Natural killer cell (primary cell): ENCODE data around the gene BRD9. TPM values are rescaled to one million over a fixed set of nuclear protein-coding genes. Genes with fewer than 3 reads are reported as not detected.
A peak's percentile ranks its signal among the peaks of the same experiment; 100 is the strongest.
"Not testable (repeated sequence)": the region's sequence is repeated elsewhere in the genome, so short reads cannot be mapped to it uniquely, and the experiment has no call there.

Source experiments
- ATAC-seq, 3 donors: fragments of 150-1000 bp in 2 of 3; fragments of 200-7000 bp in 1 of 3; cut with Tn5 transposase; 1 replicate in 1 of 3; 2 replicates in 2 of 3; pipeline ENCODE4 v1.10.0; 2021; ENCODE audit warnings: mild to moderate bottlenecking in 2 of 3, moderate library complexity in 2 of 3
- DNase-seq, 2 donors: peaks; one replicate each; pipeline versions ENCODE4 v3.0.0 to v3.0.0-alpha.2; 2013 to 2021; ENCODE audit warnings: mixed read lengths in 1 of 2
- H3K27ac ChIP-seq: one replicate; pipeline ENCODE4 v1.5.1; 2013; ENCODE audit warnings: mild to moderate bottlenecking, low read length
- H3K27me3 ChIP-seq: one replicate; pipeline ENCODE4 v1.6.1; 2013; ENCODE audit warnings: low read length; ENCODE audit not compliant: control insufficient read depth, insufficient read depth
- H3K36me3 ChIP-seq: one replicate; pipeline ENCODE4 v1.6.1; 2013; ENCODE audit warnings: low read length; ENCODE audit not compliant: control insufficient read depth, insufficient read depth
- H3K4me1 ChIP-seq: one replicate; pipeline ENCODE4 v1.6.1; 2013; ENCODE audit warnings: low read length; ENCODE audit not compliant: control insufficient read depth, insufficient read depth
- H3K4me3 ChIP-seq: one replicate; pipeline ENCODE4 v1.5.1; 2013; ENCODE audit warnings: low read length
- H3K9me3 ChIP-seq: one replicate; pipeline ENCODE4 v1.6.1; 2013; ENCODE audit warnings: low read length; ENCODE audit not compliant: control insufficient read depth, insufficient read depth
- H3K27ac Mint-ChIP-seq, 2 donors: one replicate each; pipeline ENCODE4 v1.8.0; 2022; ENCODE audit warnings: mild to moderate bottlenecking in 2 of 2, mixed read lengths in 2 of 2, moderate library complexity in 1 of 2
- H3K27me3 Mint-ChIP-seq, 2 donors: one replicate each; pipeline ENCODE4 v1.8.0; 2022; ENCODE audit warnings: low read depth in 2 of 2, mixed read lengths in 2 of 2
- H3K36me3 Mint-ChIP-seq: one replicate; pipeline ENCODE4 v1.8.0; 2022; ENCODE audit warnings: mixed read lengths
- H3K4me1 Mint-ChIP-seq, 2 donors: one replicate each; pipeline ENCODE4 v1.8.0; 2022; ENCODE audit warnings: mixed read lengths in 2 of 2
- H3K4me3 Mint-ChIP-seq: one replicate; pipeline ENCODE4 v1.8.0; 2022; ENCODE audit warnings: mild to moderate bottlenecking, moderate library complexity, mixed read lengths
- H3K9me3 Mint-ChIP-seq, 2 donors: one replicate each; pipeline ENCODE4 v1.8.0; 2022; ENCODE audit warnings: mixed read lengths in 2 of 2
- CTCF ChIP-seq: fragments of 200-600 bp; IDR thresholded peaks from one replicate; pipeline ENCODE4 v1.8.0; 2022; ENCODE audit warnings: antibody characterized with exemption
- WGBS: methylation state at CpG from one replicate; pipeline ENCODE4 v1.1.7; 2013; ENCODE audit warnings: missing lambda C conversion rate; ENCODE audit not compliant: insufficient coverage; 5-methylcytosine and 5-hydroxymethylcytosine counted together
- intact Hi-C: fragments of 100-400 bp; cut with micrococcal nuclease; formaldehyde crosslinking; loops from one replicate; pipeline ENCODE4 v1.14.2; 2022
- total RNA-seq, 4 donors: library from RNA; stranded (reverse); fragments of 120-200 nt in 1 of 4; gene quantifications; one replicate each; pipeline versions ENCODE4 v1.2.3 to v1.2.4, GENCODE V29; 2013 to 2022

Gene BRD9
- total RNA-seq, 3 donors from 2014 or later (not counting 1 experiment from before 2014, with no cell fraction given) = 59.7 to 80.0 (median 76.0) TPM

GRCh38 chr5:855771-856530 is 36.6 kb downstream of the BRD9 start:
- Histone ChIP-seq H3K27ac (no peak overlapping the region), H3K4me1 (peaks cover 9% of the 10 kb centered on the region), H3K36me3 (no peaks in the 10 kb centered on the region), H3K9me3 (no peaks in the 10 kb centered on the region), H3K27me3 (no peaks in the 10 kb centered on the region), H3K4me3 (no peak overlapping the region)
- DNase-seq (peak in 1 of 2 donors; percentile 18), ATAC-seq (peak in 2 of 3 donors; percentile 18 to 19)
- intact Hi-C loops = no loop called here
- Mint-ChIP-seq H3K36me3 (no peaks in the 10 kb centered on the region), H3K27me3 (peaks cover 8 to 11% of the 10 kb centered on the region in 2 donors), H3K9me3 (no peaks in the 10 kb centered on the region), H3K27ac (no peak overlapping the region), H3K4me3 (no peak overlapping the region), H3K4me1 (peaks cover 0 to 9% of the 10 kb centered on the region in 2 donors)
- WGBS = 69% methylated on average over 21 of the region's 21 CpGs
- no peak for TF ChIP-seq CTCF

- H3K4me1 ChIP-seq = peaks cover 9% of the 10 kb centered on the region
- H3K9me3 Mint-ChIP-seq = no peaks in the 10 kb centered on the region
- H3K27ac ChIP-seq = no peak overlapping the region
- ATAC-seq = no peak
- peaks cover 8 to 11% of the 10 kb centered on the region in 2 donors for H3K27me3 Mint-ChIP-seq
- no peaks in the 10 kb centered on the region for H3K36me3 Mint-ChIP-seq
- no peak overlapping the region for H3K4me3 ChIP-seq
- no peak for DNase-seq
- peaks cover 0 to 5% of the 10 kb centered on the region in 2 donors for H3K4me1 Mint-ChIP-seq
- H3K4me3 Mint-ChIP-seq = no peak overlapping the region
- intact Hi-C loops = no loop called here
- H3K27me3 ChIP-seq = no peaks in the 10 kb centered on the region
- TF ChIP-seq CTCF = no peak
- H3K27ac Mint-ChIP-seq = no peak overlapping the region
- WGBS = 94% methylated on average over 32 of the region's 32 CpGs
- H3K9me3 ChIP-seq = no peaks in the 10 kb centered on the region
- no peaks in the 10 kb centered on the region for H3K36me3 ChIP-seq
These were observed 37.4 kb downstream of the BRD9 start for GRCh38 chr5:854966-855743.

- intact Hi-C loops = no loop called here
- no peak for DNase-seq
- Histone ChIP-seq H3K4me1 (peaks cover 9% of the 10 kb centered on the region), H3K9me3 (no peaks in the 10 kb centered on the region), H3K36me3 (no peaks in the 10 kb centered on the region), H3K27ac (no peak overlapping the region), H3K27me3 (no peaks in the 10 kb centered on the region), H3K4me3 (no peak overlapping the region)
- no peaks in the 10 kb centered on the region for H3K36me3 Mint-ChIP-seq
- no peak overlapping the region for H3K27ac Mint-ChIP-seq
- peaks cover 8 to 11% of the 10 kb centered on the region in 2 donors for H3K27me3 Mint-ChIP-seq
- peaks cover 0 to 5% of the 10 kb centered on the region in 2 donors for H3K4me1 Mint-ChIP-seq
- TF ChIP-seq CTCF = no peak
- 87% methylated on average over 13 of the region's 13 CpGs for WGBS
- no peak overlapping the region for H3K4me3 Mint-ChIP-seq
- ATAC-seq = no peak
- no peaks in the 10 kb centered on the region for H3K9me3 Mint-ChIP-seq
These were observed 38.4 kb downstream of the BRD9 start for GRCh38 chr5:854217-854616.

GRCh38 chr5:853416-854090 is 39.0 kb downstream of the BRD9 start:
- H3K27me3 ChIP-seq, H3K4me1 ChIP-seq, H3K9me3 ChIP-seq, H3K36me3 ChIP-seq, H3K4me3 Mint-ChIP-seq, H3K9me3 Mint-ChIP-seq, H3K36me3 Mint-ChIP-seq, DNase-seq, H3K27ac ChIP-seq, H3K4me1 Mint-ChIP-seq, ATAC-seq, intact Hi-C loops, H3K4me3 ChIP-seq, H3K27ac Mint-ChIP-seq: not testable (repeated sequence)
- WGBS = 91% methylated on average over 18 of the region's 18 CpGs
- H3K27me3 Mint-ChIP-seq = peaks cover 8 to 11% of the 10 kb centered on the region in 2 donors
